ENCODE data around the gene TRAPPC12.

DNA sequence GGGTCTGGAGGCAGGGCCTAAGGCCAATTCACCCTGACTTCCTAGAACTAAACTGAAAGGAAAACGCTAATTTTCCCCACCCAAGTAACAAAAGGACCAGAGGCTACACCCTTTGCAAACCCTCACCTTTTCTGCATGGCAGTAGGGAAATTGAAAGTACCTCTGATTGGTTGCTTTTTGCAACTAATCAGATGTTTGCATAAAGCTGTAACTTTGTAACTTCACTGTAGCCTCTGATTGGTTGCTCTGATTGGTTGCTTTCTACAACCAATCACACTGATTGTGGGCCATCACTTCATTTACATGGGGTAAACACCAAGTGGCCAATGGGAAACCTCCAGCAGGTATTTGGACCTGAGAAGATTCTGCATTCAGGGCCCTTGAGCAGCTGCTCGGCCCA lies 22.7 kb upstream of the TRAPPC12 start:
- TF ChIP-seq, protein P1, sequence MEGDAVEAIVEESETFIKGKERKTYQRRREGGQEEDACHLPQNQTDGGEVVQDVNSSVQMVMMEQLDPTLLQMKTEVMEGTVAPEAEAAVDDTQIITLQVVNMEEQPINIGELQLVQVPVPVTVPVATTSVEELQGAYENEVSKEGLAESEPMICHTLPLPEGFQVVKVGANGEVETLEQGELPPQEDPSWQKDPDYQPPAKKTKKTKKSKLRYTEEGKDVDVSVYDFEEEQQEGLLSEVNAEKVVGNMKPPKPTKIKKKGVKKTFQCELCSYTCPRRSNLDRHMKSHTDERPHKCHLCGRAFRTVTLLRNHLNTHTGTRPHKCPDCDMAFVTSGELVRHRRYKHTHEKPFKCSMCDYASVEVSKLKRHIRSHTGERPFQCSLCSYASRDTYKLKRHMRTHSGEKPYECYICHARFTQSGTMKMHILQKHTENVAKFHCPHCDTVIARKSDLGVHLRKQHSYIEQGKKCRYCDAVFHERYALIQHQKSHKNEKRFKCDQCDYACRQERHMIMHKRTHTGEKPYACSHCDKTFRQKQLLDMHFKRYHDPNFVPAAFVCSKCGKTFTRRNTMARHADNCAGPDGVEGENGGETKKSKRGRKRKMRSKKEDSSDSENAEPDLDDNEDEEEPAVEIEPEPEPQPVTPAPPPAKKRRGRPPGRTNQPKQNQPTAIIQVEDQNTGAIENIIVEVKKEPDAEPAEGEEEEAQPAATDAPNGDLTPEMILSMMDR (IDR thresholded peaks at IDR 0.05; ENCODE audit: insufficient read depth, low read length, poor library complexity, severe bottlenecking), result no peak
- no peak for TF ChIP-seq EZH2phosphoT487 (conservative IDR thresholded peaks at IDR 0.05; ENCODE audit: low read length)

Data from SU-DHL-6 (cell line).